ENCODE data around the gene RNASE8.

DNA sequence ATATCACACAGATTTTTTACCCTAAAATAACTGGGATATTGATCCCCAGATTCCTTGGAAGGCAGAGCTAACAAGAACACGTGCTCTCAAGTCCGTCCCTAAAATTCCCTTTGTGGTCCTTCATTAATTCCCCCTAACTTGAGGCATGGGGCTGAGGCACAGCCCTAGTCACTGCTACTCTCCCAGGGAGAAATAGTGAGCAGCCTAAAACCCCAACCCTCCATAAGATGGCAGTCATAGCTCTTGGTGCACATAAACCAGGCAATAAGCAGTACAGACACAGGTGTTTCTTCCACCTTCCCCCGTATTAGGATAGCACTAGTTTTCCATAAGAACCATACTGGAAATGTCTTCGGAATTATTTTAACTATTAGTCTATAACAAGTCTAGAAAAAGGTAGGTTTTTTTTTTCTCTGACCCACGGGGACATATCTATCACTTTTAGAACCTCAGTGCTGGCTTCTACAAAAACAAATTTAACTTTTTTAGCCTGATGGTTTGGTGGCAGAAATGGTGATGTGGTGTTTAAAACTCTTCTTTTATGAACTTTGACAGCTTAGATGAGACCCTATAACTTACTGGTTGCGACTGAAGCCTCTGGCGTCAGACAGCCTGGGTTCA lies 9.4 kb downstream of the RNASE8 start:
- TF ChIP-seq, protein P1, sequence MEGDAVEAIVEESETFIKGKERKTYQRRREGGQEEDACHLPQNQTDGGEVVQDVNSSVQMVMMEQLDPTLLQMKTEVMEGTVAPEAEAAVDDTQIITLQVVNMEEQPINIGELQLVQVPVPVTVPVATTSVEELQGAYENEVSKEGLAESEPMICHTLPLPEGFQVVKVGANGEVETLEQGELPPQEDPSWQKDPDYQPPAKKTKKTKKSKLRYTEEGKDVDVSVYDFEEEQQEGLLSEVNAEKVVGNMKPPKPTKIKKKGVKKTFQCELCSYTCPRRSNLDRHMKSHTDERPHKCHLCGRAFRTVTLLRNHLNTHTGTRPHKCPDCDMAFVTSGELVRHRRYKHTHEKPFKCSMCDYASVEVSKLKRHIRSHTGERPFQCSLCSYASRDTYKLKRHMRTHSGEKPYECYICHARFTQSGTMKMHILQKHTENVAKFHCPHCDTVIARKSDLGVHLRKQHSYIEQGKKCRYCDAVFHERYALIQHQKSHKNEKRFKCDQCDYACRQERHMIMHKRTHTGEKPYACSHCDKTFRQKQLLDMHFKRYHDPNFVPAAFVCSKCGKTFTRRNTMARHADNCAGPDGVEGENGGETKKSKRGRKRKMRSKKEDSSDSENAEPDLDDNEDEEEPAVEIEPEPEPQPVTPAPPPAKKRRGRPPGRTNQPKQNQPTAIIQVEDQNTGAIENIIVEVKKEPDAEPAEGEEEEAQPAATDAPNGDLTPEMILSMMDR (IDR thresholded peaks at IDR 0.05), result no peak
- no peak for TF ChIP-seq POLR2A (IDR thresholded peaks at IDR 0.05)

Measured in stomach (tissue), 4 donors.